Hypothalamus (tissue), 51 donors: ENCODE data around the gene MAPK9.

Experiments
- DNase-seq, 51 donors: peaks; one replicate each; lab custom pipeline; 2025; lab: John Stamatoyannopoulos, UW

Gene MAPK9

GRCh38 chr5:180328296-180329137, 36.6 kb upstream of the MAPK9 start:
- peak in 40 of 51 donors; percentile 9 to 75 (median 37) for DNase-seq

- DNase-seq = no peak
Observed at GRCh38 chr5:180326989-180327565, 35.2 kb upstream of the MAPK9 start.

- DNase-seq = peak in 5 of 51 donors; percentile 5 to 59 (median 12)
Observed at GRCh38 chr5:180324601-180324950, 32.7 kb upstream of the MAPK9 start.

GRCh38 chr5:180323941-180324600, 32.2 kb upstream of the MAPK9 start:
- DNase-seq = peak in 4 of 51 donors; percentile 11 to 68 (median 24)

- DNase-seq = peak in 1 of 51 donors; percentile 10
Observed at GRCh38 chr5:180323160-180323559, 31.3 kb upstream of the MAPK9 start.

- DNase-seq = no peak
Observed at GRCh38 chr5:180318456-180319089, 26.7 kb upstream of the MAPK9 start.

- no peak for DNase-seq
Observed at GRCh38 chr5:180316586-180316985, 24.7 kb upstream of the MAPK9 start.

- DNase-seq = peak in 38 of 51 donors; percentile 7 to 81 (median 47)
Observed at GRCh38 chr5:180315762-180316212, 23.9 kb upstream of the MAPK9 start.

GRCh38 chr5:180313677-180314505, 22.0 kb upstream of the MAPK9 start:
- DNase-seq = peak in 30 of 51 donors; percentile 16 to 87 (median 64)

- no peak for DNase-seq
Observed at GRCh38 chr5:180311216-180311615, 19.3 kb upstream of the MAPK9 start.

GRCh38 chr5:180306796-180307195, 14.9 kb upstream of the MAPK9 start:
- no peak for DNase-seq

GRCh38 chr5:180305481-180305880, 13.6 kb upstream of the MAPK9 start:
- no peak for DNase-seq

- no peak for DNase-seq
Observed at GRCh38 chr5:180304431-180305375, 12.8 kb upstream of the MAPK9 start.

- no peak for DNase-seq
Observed at GRCh38 chr5:180304016-180304292, 12.1 kb upstream of the MAPK9 start.

GRCh38 chr5:180303226-180304015, 11.5 kb upstream of the MAPK9 start:
- DNase-seq = no peak

GRCh38 chr5:180302256-180302655, 10.4 kb upstream of the MAPK9 start:
- DNase-seq = no peak

GRCh38 chr5:180301253-180301652, 9.4 kb upstream of the MAPK9 start:
- DNase-seq = no peak

GRCh38 chr5:180299526-180299925, 7.6 kb upstream of the MAPK9 start:
- DNase-seq = no peak
